K562 (cell line): ENCODE results near the gene GNAZ. TPM values are rescaled to one million over a fixed set of nuclear protein-coding genes. Genes with fewer than 3 reads are reported as not detected.

Experiments
- ATAC-seq: fragments of 200-7000 bp; cut with Tn5 transposase; 3 replicates; pipeline ENCODE4 v1.9.1; 2020; ENCODE audit warnings: moderate library complexity
- BruUV-seq: library from RNA; stranded (reverse); fragments of 400-500 nt; replicated peaks from 2 replicates; lab custom pipeline; 2021; lab: Mats Ljungman, UMichigan
- CTCF ChIA-PET: fragments of 300-600 bp; formaldehyde crosslinking; extraction: SDS; loops from one replicate; lab custom pipeline; 2021; ENCODE audit warnings: low intra/inter-chr PET ratio; lab: Yijun Ruan, JAX
- POLR2A ChIA-PET: fragments of 300-600, 350-650 bp; sonication (Branson Sonifier 250); formaldehyde crosslinking; extraction: SDS; loops from one replicate; lab custom pipeline; 2021; ENCODE audit warnings: antibody characterized with exemption, inconsistent platforms; lab: Yijun Ruan, JAX
- DNase-seq, 4 experiments: peaks; one replicate each; pipeline versions ENCODE4 v3.0.0 to v3.0.0-alpha.2; 2011 to 2018; ENCODE audit warnings: low spot score in 3 of 4, mixed read lengths in 3 of 4; ENCODE audit errors: extremely low read depth in 1 of 4
- FAIRE-seq: peaks from 2 replicates; lab custom pipeline; 2011; peaks lifted over from hg19 to GRCh38; lab: Jason Lieb, UNC
- H2AFZ ChIP-seq: 2 replicates; pipeline ENCODE4 v1.6.0; 2011; ENCODE audit warnings: low read depth, low read length, control low read depth, inconsistent platforms
- H3K27ac ChIP-seq: fragments of 200-600 bp; 3 replicates; pipeline ENCODE4 v1.8.0; 2011; ENCODE audit warnings: low read depth, mild to moderate bottlenecking, control low read depth, inconsistent platforms, low read length, moderate library complexity, mixed read lengths; ENCODE audit errors: extremely low read depth
- H3K27me3 ChIP-seq, 2 experiments: fragments of 300-600 bp in 1 of 2; 2 replicates in 1 of 2; 3 replicates in 1 of 2; pipeline versions ENCODE4 v1.6.0 to v1.8.0; 2011; ENCODE audit warnings: inconsistent platforms in 2 of 2, low read length in 2 of 2, mild to moderate bottlenecking in 1 of 2, mixed read lengths in 1 of 2, moderate library complexity in 1 of 2; ENCODE audit not compliant: control insufficient read depth in 2 of 2, insufficient read depth in 2 of 2
- H3K36me3 ChIP-seq: fragments of 300-600 bp; 3 replicates; pipeline ENCODE4 v1.8.0; 2011; ENCODE audit warnings: mild to moderate bottlenecking, low read length, inconsistent platforms; ENCODE audit not compliant: control insufficient read depth, insufficient read depth
- H3K4me1 ChIP-seq, 2 experiments: fragments of 200-600 bp in 1 of 2; replicated peaks in 1 of 2; 2 replicates in 1 of 2; 3 replicates in 1 of 2; pipeline versions ENCODE4 v1.5.1 to v1.8.0; 2011; ENCODE audit warnings: inconsistent platforms in 2 of 2, low read length in 2 of 2, mild to moderate bottlenecking in 1 of 2, mixed read lengths in 1 of 2, moderate library complexity in 1 of 2; ENCODE audit not compliant: control insufficient read depth in 2 of 2, insufficient read depth in 2 of 2
- H3K4me2 ChIP-seq: 2 replicates; pipeline ENCODE4 v1.6.1; 2011; ENCODE audit warnings: low read length, control low read depth, inconsistent platforms, mixed read lengths; ENCODE audit not compliant: insufficient read depth
- H3K4me3 ChIP-seq: fragments of 200-600 bp; sonication (generic), shearing (Covaris generic); 2 replicates; pipeline ENCODE4 v1.5.1; 2016; ENCODE audit warnings: control low read depth, inconsistent platforms
- H3K79me2 ChIP-seq: fragments of 200-600 bp; 3 replicates; pipeline ENCODE4 v1.8.0; 2011; ENCODE audit warnings: low read length, inconsistent platforms; ENCODE audit not compliant: control insufficient read depth, insufficient read depth
- H3K9ac ChIP-seq, 2 experiments: 2 replicates each; pipeline versions ENCODE4 v1.6.0 to v1.6.1; 2011; ENCODE audit warnings: low read depth in 2 of 2, low read length in 2 of 2, control low read depth in 1 of 2, inconsistent platforms in 1 of 2, mild to moderate bottlenecking in 1 of 2, mixed read lengths in 1 of 2; ENCODE audit not compliant: insufficient read depth in 1 of 2
- H3K9me1 ChIP-seq: one replicate; pipeline ENCODE4 v1.6.0; 2011; ENCODE audit warnings: inconsistent platforms, mild to moderate bottlenecking, low read length, moderate library complexity; ENCODE audit not compliant: control insufficient read depth, insufficient read depth
- H3K9me3 ChIP-seq: replicated peaks from 2 replicates; pipeline ENCODE4 v1.5.1; 2011; ENCODE audit warnings: low read depth, low read length, inconsistent platforms; ENCODE audit not compliant: control insufficient read depth, insufficient read depth
- H4K20me1 ChIP-seq: replicated peaks from 2 replicates; pipeline ENCODE4 v1.6.1; 2011; ENCODE audit warnings: low read length, inconsistent platforms, mixed read lengths; ENCODE audit not compliant: control insufficient read depth, insufficient read depth
- ARHGAP35 ChIP-seq: fragments of 450-650 bp; IDR thresholded peaks from 2 replicates; pipeline ENCODE4 v1.6.1; 2018; ENCODE audit not compliant: partially characterized antibody
- BRF1 ChIP-seq: IDR thresholded peaks from 3 replicates; pipeline ENCODE4 v1.6.1; 2011; ENCODE audit warnings: borderline replicate concordance, mild to moderate bottlenecking; ENCODE audit not compliant: insufficient read length; ENCODE audit errors: extremely low read depth
- KLF16 ChIP-seq: IDR thresholded peaks from 2 replicates; pipeline ENCODE4 v1.6.1; 2016; ENCODE audit warnings: antibody characterized with exemption
- PHTF2 ChIP-seq: fragments of 250-450 bp; sonication (Bioruptor Pico); IDR thresholded peaks from 2 replicates; pipeline ENCODE4 v1.5.0; 2021; ENCODE audit warnings: mild to moderate bottlenecking
- RBM25 ChIP-seq: fragments of 200-400 bp; formaldehyde crosslinking; IDR thresholded peaks from 2 replicates; pipeline ENCODE4 v1.6.1; 2018; ENCODE audit warnings: low read length, low read depth, moderate library complexity; ENCODE audit not compliant: severe bottlenecking
- WGBS: fragments of 100-300 bp; shearing (Covaris generic); methylation state at CpG from one replicate; pipeline ENCODE4 v1.1.6; 2016; ENCODE audit warnings: low coverage, mixed read lengths; ENCODE audit not compliant: insufficient coverage; ENCODE audit errors: missing lambda C conversion rate; 5-methylcytosine and 5-hydroxymethylcytosine counted together
- in situ Hi-C: fragments of 300-500 bp; cut with MboI; formaldehyde crosslinking; loops from 4 replicates; pipeline ENCODE4 v1.15.0; 2018; ENCODE audit warnings: inconsistent platforms, mixed read lengths
- intact Hi-C: fragments of 100-400 bp; cut with micrococcal nuclease; formaldehyde crosslinking; loops from 2 replicates; pipeline ENCODE4 v1.14.2; 2022
- polyA plus RNA-seq, 8 experiments: library from polyadenylated mRNA; depleted of rRNA in 4 of 8; stranded (reverse) in 5 of 8; unstranded in 3 of 8; fragments of >200 nt; fragmentation: Nextera tagmentation in 2 of 8; fragmentation: Illumina TruSeq in 1 of 8; extraction: Ambion mirVana in 2 of 8; extraction: Trizol in 1 of 8; gene quantifications; 2 replicates each; pipeline versions ENCODE4 v1.2.1 to v1.2.3, GENCODE V29; 2011 to 2014; ENCODE audit warnings: inconsistent platforms in 1 of 8, missing spikeins in 1 of 8
- total RNA-seq, 7 experiments: library from RNA; depleted of rRNA in 6 of 7; stranded (reverse); fragments of >200 nt in 6 of 7; fragmentation: Illumina TruSeq in 2 of 7; extraction: Trizol in 2 of 7; gene quantifications; 2 replicates each; pipeline versions ENCODE4 v1.2.1 to v1.2.3, GENCODE V29; 2011 to 2021; ENCODE audit warnings: low replicate concordance in 1 of 7
- TF ChIP-seq, protein P1 (sequence below): fragments of 450-650 bp; IDR thresholded peaks from 2 replicates; pipeline ENCODE4 v1.6.1; 2017; ENCODE audit warnings: antibody characterized with exemption
- TF ChIP-seq, protein P2 (sequence below): fragments of 250-450 bp; sonication (Bioruptor Pico); IDR thresholded peaks from 2 replicates; pipeline ENCODE4 v1.4.0; 2020
- TF ChIP-seq, protein P3 (sequence below): fragments of 450-650 bp; IDR thresholded peaks from 2 replicates; pipeline ENCODE4 v1.6.1; 2016; ENCODE audit warnings: mild to moderate bottlenecking

The GNAZ gene
- total and polyA plus RNA-seq, 9 of the 15 experiments (the other 6 are each of a cell fraction or from before 2014, with no cell fraction given) = 0.04 to 0.22 (median 0.13) TPM; not detected in 3

DNA sequence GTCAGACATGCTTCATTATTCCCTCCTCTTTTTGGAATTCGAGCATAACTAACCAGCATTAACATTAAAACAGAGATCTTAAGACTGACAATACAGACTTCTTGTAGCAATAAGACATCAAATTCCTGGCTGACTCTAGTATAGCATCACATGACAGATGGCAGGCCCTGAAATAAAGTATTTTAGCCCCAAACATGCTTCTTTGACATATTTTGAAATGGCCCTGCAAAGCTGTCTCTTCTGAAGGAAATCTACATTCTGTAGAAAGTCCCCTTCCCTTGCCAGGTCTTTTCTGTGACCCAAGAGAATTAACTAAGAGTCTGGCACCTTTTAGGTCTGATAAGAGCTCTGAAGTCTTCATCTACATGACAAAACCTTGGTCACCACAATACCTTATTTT is 38.5 kb upstream of the GNAZ start:
- no peaks in the 10 kb centered on the region for H3K36me3 ChIP-seq
- WGBS = 0% methylated on average over 1 of the region's 1 CpG
- no peak for TF ChIP-seq PHTF2
- TF ChIP-seq, protein P1, sequence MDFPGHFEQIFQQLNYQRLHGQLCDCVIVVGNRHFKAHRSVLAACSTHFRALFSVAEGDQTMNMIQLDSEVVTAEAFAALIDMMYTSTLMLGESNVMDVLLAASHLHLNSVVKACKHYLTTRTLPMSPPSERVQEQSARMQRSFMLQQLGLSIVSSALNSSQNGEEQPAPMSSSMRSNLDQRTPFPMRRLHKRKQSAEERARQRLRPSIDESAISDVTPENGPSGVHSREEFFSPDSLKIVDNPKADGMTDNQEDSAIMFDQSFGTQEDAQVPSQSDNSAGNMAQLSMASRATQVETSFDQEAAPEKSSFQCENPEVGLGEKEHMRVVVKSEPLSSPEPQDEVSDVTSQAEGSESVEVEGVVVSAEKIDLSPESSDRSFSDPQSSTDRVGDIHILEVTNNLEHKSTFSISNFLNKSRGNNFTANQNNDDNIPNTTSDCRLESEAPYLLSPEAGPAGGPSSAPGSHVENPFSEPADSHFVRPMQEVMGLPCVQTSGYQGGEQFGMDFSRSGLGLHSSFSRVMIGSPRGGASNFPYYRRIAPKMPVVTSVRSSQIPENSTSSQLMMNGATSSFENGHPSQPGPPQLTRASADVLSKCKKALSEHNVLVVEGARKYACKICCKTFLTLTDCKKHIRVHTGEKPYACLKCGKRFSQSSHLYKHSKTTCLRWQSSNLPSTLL = no peak
- no peak for TF ChIP-seq RBM25
- TF ChIP-seq BRF1 = no peak
- TF ChIP-seq ARHGAP35 = no peak
- TF ChIP-seq, protein P2, sequence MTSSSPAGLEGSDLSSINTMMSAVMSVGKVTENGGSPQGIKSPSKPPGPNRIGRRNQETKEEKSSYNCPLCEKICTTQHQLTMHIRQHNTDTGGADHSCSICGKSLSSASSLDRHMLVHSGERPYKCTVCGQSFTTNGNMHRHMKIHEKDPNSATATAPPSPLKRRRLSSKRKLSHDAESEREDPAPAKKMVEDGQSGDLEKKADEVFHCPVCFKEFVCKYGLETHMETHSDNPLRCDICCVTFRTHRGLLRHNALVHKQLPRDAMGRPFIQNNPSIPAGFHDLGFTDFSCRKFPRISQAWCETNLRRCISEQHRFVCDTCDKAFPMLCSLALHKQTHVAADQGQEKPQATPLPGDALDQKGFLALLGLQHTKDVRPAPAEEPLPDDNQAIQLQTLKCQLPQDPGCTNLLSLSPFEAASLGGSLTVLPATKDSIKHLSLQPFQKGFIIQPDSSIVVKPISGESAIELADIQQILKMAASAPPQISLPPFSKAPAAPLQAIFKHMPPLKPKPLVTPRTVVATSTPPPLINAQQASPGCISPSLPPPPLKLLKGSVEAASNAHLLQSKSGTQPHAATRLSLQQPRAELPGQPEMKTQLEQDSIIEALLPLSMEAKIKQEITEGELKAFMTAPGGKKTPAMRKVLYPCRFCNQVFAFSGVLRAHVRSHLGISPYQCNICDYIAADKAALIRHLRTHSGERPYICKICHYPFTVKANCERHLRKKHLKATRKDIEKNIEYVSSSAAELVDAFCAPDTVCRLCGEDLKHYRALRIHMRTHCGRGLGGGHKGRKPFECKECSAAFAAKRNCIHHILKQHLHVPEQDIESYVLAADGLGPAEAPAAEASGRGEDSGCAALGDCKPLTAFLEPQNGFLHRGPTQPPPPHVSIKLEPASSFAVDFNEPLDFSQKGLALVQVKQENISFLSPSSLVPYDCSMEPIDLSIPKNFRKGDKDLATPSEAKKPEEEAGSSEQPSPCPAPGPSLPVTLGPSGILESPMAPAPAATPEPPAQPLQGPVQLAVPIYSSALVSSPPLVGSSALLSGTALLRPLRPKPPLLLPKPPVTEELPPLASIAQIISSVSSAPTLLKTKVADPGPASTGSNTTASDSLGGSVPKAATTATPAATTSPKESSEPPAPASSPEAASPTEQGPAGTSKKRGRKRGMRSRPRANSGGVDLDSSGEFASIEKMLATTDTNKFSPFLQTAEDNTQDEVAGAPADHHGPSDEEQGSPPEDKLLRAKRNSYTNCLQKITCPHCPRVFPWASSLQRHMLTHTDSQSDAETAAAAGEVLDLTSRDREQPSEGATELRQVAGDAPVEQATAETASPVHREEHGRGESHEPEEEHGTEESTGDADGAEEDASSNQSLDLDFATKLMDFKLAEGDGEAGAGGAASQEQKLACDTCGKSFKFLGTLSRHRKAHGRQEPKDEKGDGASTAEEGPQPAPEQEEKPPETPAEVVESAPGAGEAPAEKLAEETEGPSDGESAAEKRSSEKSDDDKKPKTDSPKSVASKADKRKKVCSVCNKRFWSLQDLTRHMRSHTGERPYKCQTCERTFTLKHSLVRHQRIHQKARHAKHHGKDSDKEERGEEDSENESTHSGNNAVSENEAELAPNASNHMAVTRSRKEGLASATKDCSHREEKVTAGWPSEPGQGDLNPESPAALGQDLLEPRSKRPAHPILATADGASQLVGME (CRISPR knock-in tag) = no peak
- no peak for TF ChIP-seq KLF16
- TF ChIP-seq, protein P3, sequence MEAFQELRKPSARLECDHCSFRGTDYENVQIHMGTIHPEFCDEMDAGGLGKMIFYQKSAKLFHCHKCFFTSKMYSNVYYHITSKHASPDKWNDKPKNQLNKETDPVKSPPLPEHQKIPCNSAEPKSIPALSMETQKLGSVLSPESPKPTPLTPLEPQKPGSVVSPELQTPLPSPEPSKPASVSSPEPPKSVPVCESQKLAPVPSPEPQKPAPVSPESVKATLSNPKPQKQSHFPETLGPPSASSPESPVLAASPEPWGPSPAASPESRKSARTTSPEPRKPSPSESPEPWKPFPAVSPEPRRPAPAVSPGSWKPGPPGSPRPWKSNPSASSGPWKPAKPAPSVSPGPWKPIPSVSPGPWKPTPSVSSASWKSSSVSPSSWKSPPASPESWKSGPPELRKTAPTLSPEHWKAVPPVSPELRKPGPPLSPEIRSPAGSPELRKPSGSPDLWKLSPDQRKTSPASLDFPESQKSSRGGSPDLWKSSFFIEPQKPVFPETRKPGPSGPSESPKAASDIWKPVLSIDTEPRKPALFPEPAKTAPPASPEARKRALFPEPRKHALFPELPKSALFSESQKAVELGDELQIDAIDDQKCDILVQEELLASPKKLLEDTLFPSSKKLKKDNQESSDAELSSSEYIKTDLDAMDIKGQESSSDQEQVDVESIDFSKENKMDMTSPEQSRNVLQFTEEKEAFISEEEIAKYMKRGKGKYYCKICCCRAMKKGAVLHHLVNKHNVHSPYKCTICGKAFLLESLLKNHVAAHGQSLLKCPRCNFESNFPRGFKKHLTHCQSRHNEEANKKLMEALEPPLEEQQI = no peak

More for the DNA sequence above, 38.5 kb upstream of the GNAZ start:
- POLR2A ChIA-PET = interaction anchor here (1.0 to 6.7 kb wide), 6 partner anchors 8 to 27 kb away, joined by 3 to 83 read pairs (median 5); no protein-coding TSS in a partner anchor
- H3K9me1 ChIP-seq = no peaks in the 10 kb centered on the region
- H3K4me2 ChIP-seq = no peak overlapping the region
- H3K4me1 ChIP-seq = peaks cover 2% of the 10 kb centered on the region in 2 experiments; a peak in 2 of 5 replicates
- no peak for DNase-seq
- in situ Hi-C loops = no loop called here
- H3K27ac ChIP-seq = no peak overlapping the region
- peaks cover 41 to 44% of the 10 kb centered on the region in 2 experiments for H3K27me3 ChIP-seq
- FAIRE-seq = no peak
- H3K79me2 ChIP-seq = no peaks in the 10 kb centered on the region
- no TSS peak for BruUV-seq
- ATAC-seq = no peak
- no peaks in the 10 kb centered on the region for H4K20me1 ChIP-seq
- H3K9me3 ChIP-seq = no peaks in the 10 kb centered on the region
- CTCF ChIA-PET = no interaction called here
- H3K4me3 ChIP-seq = no peak overlapping the region
- no peak overlapping the region for H2AFZ ChIP-seq
- intact Hi-C loops = no loop called here
- no peak overlapping the region for H3K9ac ChIP-seq
